Airway epithelial cell (primary cell): Measurements from ENCODE around the gene ANAPC5. TPM values are rescaled to one million over a fixed set of nuclear protein-coding genes. Genes with fewer than 3 reads are reported as not detected.

ENCODE experiments used
- total RNA-seq: library from RNA; depleted of rRNA; stranded (reverse); fragments of >200 nt; gene quantifications from 2 replicates; pipeline ENCODE4 v1.2.3, GENCODE V29; 2015

ANAPC5 gene
- 92.9 and 106 TPM in 2 replicates for total RNA-seq

GRCh38 chr12:121351820-121352681, at the start of gene ANAPC5:
Gene ANAPC5, minus strand, starts transcription at chr12:121352411. Its CDS starts 71 bp downstream, at chr12:121352340.

GRCh38 chr12:121399391-121400331, 47.5 kb upstream of the ANAPC5 start, which contains the start of gene RNF34:
Gene RNF34, plus strand, starts transcription at chr12:121400118. Its CDS starts 95 bp downstream, at chr12:121400213.

GRCh38 chr12:121296618-121297434, 55.4 kb downstream of the ANAPC5 start, which contains the start of gene CAMKK2:
Gene CAMKK2, minus strand, starts transcription at chr12:121296709. Its CDS starts 22,183 bp downstream, at chr12:121274526.

Other genes with a start within 250 kb of the ANAPC5 start
- 0.05 and 0.56 TPM in 2 replicates for gene P2RX7, start 219.5 kb downstream of the ANAPC5 start, total RNA-seq
- 8.6 and 10.2 TPM in 2 replicates for gene P2RX4, start 142.3 kb downstream of the ANAPC5 start, total RNA-seq
- gene CAMKK2, start 55.7 kb downstream of the ANAPC5 start, total RNA-seq = 20.5 and 21.8 TPM in 2 replicates
- 34.0 and 35.3 TPM in 2 replicates for gene RNF34, start 47.7 kb upstream of the ANAPC5 start, total RNA-seq
- gene KDM2B, start 228.6 kb upstream of the ANAPC5 start, total RNA-seq = 16.6 and 26.9 TPM in 2 replicates